ENCODE data around the gene TRPV3.
"Not testable (repeated sequence)": the region's sequence is repeated elsewhere in the genome, so short reads cannot be mapped to it uniquely, and the experiment has no call there.

TRPV3 gene

DNA sequence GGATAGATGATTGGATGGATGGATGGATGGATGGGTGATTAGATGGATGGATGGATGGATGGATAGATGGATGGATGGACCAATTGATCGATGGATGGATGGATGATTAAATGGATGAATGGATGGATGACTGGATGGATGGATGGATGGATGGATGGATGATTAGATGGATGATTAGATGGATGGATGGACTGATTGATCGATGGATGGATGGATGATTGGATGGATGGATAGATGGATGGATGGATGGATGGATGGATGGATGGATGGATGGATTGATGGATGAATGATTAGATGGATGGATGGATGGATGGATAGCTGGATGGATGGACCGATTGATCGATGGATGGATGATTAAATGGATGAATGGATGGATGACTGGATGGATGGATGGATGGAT lies 38.1 kb downstream of the TRPV3 start:
- not testable (repeated sequence) for DNase-seq

DNA sequence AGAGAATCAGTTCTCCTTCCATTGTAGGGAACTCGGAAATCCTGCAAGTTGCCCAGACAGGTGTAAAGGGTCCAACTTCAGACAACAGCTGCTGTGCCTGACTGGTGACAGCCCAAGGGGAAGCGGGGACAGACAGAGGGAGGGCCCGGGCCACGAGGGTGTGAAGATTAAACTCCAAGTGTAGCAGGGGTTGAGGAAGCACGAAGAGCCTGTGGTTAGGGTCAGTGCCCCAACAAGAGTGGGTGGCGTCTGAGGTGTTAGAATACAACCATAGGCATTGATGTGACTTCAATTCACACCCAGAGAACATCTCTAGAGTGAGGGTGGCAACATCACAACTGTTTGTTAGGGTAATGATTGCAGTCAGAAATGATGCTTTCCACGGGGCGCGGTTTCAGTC lies 42.7 kb downstream of the TRPV3 start:
- DNase-seq, result peak in 1 of 2 donors; percentile 22

DNA sequence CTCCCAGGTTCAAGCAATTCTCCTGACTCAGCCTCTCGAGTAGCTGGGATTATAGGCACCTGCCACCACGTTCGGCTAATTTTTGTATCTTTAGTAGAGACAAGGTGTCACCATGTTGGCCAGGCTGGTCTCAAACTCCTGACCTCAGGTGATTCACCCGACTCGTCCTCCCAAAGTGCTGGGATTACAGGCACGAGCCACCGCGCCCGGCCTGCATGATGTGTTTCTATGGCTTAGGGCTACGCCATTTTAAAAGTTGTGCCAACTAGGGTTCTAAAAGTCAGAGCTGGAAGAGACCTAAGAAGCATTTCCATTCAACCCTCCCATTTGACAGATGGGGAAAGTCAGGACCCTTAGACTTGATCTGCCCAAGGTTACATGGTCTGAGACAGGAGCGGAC lies 43.4 kb downstream of the TRPV3 start:
- DNase-seq, result not testable (repeated sequence)

DNA sequence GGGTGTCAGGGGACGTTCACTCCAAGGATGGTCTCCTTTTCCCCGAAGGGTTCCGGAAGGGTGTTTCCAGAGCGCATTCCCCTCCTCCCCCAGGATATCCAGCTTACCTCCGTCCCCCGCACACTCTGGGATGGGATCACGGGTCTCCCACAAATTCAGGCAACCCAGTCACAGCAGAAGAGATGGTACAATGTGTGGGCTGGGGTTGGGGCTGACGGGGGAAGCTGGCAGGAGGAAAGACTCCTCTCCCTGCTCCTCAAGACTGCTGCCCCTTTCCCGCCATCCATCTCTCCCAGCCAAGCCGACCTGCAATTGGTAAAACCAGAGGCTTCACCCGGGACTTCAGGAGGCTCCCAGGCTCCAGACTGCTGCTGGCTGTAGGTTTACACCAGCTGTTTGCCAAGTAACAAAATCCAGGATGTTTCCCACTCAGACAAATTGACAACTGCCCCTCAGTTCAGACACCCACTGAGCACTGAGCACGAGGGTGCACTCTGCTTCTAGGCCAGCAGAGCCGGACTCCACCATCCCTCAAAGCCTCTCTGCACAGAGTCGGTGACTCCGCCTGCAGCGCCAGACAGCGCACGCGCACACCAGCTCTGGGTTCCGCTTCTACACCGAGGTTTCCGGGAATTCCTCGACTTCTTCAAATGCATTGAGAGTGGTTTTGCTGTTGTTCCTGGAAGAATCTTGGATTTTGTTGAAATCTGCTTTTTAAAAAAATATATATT lies 44.1 kb downstream of the TRPV3 start:
- peak in 1 of 2 donors; percentile 7 for DNase-seq

DNA sequence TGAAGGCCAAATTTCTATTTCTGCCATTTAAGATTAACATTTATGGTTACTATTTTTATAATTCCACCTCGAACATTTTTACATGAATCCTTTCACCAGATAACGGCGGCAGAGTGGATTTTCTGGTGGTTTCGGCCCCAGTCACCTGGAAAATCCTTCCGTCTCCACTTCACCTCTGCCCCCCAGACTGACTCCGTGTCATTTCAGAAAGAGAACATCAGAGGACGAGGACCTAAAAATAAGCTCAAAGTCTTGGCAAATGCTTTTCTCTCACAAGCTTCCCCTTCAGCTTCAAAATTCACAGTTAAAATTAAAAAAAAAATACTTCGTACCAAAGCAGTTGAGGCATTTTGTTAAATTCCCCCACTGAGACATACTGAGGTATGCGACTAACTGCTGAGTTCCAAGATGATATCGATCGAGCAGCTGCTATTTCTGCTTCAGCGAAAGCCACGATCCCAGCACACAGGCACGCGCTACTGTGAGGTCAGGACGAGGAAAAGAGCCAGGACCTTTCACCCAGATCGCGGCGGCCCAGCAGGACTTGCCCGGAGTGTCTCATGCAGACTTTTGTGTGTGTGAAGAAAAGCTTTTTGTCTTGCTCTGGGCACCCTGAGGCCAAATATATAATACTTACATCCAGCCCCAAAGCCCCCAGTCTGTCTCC lies 45.0 kb downstream of the TRPV3 start:
- no peak for DNase-seq

DNA sequence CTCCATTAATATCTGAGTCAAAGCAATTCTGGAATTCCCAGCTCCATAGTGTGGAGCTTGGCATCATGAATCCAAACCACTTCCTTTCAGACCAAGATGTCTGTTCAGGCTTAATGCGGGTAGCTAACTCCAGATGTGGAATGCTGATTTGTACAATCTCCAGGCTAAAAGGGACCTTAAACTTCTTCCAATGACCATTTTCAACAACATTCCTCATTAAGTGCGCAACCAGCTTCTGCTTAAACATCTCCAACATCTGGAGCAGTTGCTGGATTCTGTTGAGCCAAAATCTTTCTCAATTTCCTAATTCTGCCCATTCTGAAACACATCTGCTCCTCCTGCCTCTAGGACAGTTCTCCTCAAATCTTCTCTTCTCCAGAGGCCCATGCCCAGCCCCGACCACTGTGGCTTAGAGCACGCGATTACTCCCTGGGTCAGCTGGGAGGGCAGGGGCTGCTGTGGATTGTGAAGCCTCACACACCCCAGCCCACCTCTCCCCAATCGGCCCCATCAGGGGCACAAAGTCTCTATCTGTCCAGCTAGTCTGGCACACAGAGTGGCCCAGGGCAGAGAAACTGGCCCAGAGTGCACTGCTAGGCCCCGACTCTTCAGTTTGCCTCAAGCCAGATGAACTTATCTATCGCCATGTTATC lies 45.6 kb downstream of the TRPV3 start:
- DNase-seq, result no peak

DNA sequence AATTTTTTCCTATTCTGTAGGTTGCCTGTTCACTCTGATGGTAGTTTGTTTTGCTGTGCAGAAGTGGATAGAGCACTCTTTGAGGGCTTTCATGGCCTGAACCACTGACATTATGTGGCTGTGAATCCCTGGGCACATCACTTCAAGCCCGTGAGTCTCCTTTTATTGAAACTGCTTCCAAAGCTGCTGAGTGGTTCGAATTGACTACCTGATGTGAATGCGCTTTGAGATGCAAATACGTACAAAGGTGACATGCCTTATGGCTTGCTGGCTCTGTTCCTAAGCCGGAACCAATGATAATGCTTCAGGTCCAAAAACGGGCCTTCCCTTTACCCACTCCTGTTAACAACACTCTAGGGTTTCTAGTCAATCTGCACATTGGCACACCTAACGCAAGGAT lies 47.5 kb downstream of the TRPV3 start:
- no peak for DNase-seq

DNA sequence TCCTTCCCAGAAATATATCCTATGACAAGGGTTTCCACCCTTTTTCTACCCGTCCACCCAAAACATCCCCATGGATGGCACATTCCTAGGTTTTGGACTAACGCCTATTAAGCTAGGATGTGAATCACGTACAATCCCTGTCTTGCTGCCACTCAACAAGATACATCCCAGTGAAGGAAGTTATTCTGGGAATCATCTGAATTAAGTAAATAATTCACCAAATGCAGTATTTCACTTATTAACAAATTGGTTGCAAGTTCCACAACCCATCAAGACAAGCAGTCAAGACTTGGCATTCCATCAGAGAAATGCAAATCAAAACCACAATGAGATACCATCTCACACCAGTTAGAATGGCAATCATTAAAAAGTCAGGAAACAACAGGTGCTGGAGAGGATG lies 49.7 kb downstream of the TRPV3 start:
- no peak for DNase-seq

DNA sequence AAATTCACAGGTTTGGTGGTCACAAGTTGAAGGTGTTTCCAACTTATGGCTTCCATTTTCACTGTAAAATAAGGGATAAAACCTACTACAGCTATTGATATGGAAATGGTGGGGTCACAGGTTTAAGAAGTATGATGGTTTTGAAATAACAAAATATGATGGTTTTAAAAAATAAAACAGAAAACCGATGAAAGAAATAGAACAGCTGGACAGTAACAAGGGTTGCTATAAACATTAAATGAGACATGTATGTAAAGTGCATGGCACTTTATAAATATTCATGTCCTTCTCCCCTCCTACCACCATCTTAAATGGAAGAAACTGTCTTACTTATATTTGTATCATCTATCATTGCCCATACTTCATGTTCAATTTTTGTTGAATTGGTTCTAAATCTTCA lies 50.5 kb downstream of the TRPV3 start:
- no peak for DNase-seq

DNA sequence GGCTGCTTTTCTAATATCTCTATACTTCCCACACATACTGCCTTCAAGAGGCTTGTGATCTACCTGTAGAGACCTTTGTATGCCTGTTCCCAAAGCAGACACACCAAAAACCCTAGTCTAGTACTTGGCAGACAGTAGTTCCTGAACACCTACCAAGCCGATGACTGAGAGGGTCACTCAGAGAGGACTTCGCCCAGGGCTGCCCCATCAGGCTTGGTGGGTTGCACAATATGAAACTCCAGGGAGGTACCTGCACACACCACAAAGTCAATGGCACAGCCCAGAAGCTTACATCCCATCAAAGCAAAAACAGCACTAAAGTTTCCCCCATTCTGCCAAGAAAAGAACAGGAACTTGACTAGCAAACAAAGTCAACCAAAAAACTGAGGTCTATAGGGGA lies 51.6 kb downstream of the TRPV3 start:
- DNase-seq, result no peak

DNA sequence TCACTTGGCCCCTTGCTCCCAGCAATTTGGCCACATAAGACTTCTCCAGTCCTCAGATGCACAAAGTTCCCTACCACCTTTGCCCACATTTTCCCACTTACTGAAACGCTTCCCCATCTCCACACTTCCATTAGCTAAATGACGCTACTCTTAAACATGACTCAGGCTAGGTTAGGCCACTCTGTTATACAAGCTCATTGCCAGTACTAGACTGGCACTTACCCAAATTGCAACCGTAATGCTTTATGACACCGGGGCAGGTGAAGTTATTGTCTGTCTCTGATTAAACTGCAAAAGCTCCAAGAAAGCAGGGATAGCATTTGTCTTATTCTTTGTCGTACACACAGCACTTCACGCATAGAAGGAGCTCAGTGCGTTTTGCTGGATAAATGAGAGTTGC lies 52.6 kb downstream of the TRPV3 start:
- no peak for DNase-seq

DNA sequence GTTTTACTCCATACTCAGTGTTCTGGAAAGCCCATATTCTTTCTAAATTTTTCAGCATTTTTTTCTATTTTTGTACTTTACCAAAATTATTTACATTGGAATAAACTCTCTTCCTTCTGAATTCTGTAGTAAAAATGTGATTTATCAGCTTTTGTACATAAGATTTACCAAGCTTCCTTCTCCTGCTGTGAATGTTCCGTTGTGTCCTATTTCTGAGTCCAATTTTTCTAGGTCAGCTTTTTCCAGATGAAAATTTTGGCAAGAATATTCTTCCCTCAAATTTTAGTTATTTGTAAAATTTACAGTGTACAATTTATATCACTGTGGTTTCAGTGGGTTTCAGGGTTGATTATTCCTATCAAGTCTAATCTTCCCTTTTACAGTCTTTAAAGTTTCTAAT lies 54.3 kb downstream of the TRPV3 start:
- DNase-seq, result no peak

DNA sequence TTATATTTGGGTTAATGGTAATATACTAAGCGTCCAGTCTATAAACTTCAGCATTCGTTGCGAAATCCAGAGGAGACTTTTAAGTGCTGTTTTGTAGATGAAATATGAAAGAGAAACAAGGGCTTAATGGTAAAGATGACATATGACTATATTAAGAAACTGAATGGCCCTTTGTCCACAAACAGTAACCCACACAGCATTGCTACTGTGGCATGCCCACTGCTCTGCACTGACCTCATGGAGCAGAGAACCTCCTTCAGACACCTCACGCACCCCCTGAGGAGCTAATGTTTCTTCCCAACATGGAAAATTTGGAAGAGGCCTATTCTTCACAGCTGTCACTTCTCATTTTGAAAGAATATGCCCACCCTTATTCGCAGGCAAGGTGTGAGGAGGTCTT lies 55.1 kb downstream of the TRPV3 start:
- DNase-seq, result no peak

DNA sequence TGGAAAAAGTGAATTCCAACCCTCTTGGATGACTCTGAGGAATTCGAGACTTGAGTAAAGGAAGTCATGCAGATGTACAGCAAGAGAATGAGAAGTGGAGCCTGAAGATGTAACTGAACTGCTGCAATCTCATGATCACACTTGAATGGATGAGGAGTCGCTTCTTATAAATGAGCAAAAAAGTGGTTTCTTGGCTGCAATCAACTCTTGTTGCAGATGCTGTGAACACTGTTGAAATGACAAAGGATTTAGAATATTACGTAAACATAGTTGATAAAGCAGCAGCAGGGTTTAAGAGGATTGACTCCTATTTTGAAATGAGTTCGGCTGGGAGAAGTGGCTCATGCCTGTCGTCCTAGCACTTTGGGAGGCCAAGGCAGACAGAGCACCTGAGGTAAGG lies 56.3 kb downstream of the TRPV3 start:
- no peak for DNase-seq

DNA sequence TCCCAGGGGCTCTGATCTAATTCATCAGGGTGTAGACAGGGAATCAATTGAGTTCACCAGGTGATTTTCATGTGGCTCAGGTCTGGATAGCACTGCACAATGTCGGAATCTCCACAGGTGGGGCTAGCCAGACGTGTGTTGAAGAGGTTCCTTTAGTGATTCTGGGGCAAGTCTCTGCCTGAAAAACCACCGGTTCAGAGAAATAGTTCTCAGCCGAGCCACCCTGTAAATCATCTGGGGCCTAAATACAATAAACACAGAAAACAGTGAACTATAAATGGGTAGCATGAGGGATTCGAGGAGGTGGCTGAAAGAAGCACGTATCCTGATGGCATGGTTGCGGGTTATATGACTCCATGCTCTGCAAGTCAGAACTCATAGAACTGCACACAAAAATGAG lies 60.5 kb downstream of the TRPV3 start:
- DNase-seq, result no peak

DNA sequence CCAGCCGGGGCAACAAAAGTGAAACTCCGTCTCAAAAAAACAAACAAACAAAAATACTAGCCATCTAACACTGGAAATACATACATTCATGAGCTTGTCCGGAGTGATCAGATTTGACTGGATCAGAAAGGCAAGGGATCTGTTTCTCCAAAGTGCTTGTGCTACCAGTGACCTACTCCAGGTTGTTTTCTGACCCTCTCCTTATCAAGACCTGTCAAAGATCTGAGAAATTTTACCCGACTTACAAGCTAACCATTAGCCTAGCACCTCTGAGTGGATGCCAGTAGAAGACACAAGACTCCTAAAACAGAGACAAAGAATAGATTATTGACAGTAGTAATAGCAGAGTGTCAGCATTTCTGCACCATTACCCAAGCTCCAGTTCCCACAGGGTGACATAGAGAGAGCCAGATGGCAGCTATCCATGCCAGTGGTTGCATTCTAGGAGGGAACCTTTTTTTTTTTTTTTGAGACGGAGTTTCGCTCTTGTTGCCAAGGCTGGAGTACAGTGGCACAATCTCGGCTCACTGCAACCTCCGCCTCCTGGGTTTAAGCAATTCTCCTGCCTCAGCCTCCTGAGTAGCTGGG lies 72.0 kb downstream of the TRPV3 start:
- no peak for DNase-seq

DNA sequence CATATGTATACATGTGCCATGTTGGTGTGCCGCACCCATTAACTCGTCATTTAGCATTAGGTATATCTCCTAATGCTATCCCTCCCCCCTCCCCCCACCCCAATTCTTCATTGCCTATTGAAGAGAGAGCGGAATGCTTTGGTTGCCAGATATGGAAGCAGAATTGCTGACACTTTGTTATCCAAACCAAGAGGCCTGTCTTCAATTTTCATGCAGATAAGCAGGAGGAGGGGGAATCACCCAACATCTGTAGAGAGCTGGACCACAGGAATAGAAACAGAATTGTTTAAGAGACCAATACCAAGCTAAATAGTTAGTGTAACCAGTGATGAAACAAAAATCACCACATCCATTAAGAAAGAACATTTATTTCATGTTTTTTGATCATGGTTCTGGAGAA lies 74.8 kb downstream of the TRPV3 start:
- no peak for DNase-seq

DNA sequence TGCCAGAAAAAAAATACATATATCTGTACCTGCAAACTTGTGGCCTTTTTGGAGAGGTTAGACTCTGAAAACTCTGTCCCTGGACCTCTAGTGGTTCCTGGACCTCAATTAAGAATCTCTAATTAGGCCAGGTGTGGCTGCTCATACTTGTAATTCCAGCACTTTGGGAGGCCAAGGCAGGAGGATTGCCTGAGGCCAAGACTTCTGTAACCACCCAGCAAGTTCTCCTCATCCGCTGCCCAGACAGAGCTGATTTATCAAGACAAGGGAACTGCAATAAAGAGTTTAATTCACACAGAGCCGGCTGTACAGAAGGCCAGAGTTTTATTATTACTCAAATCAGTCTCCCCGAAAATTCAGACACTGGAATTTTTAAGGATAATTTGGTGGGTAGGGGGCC lies 77.6 kb downstream of the TRPV3 start:
- DNase-seq, result no peak

DNA sequence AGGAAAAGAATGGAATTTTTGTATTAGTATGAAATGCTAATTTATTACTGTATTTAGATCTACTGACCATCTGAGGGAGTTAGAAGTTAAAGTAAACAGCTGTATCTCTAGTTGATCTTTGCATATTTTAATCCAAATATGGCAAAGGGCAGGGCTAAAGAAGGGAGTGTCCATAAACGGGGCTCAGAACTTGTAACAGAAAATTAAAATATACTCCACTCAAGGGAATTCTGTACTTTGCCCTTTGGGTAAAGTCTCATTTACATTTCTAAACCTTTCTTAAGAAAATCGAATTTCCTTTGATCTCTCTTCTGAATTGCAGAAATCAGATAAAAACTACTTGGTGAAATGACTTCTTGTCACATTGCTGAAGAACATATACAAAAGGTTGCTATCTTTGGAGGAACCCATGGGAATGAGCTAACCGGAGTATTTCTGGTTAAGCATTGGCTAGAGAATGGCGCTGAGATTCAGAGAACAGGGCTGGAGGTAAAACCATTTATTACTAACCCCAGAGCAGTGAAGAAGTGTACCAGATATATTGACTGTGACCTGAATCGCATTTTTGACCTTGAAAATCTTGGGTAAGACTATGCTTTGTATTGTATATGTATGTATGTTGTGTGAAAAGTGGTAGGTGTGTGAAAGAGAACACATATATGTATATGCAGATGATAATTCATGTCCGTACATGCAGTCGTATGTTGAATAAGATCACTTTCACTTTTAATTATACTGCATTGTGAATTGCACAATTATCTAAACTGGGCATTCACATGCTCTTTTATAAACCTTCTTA lies 81.6 kb downstream of the TRPV3 start, which contains the start of gene ASPA:
ASPA (plus strand) TSS at position 186 of the 799 bp plus-strand sequence; CDS start at position 349, 163 bp downstream.
- no peak for DNase-seq

DNA sequence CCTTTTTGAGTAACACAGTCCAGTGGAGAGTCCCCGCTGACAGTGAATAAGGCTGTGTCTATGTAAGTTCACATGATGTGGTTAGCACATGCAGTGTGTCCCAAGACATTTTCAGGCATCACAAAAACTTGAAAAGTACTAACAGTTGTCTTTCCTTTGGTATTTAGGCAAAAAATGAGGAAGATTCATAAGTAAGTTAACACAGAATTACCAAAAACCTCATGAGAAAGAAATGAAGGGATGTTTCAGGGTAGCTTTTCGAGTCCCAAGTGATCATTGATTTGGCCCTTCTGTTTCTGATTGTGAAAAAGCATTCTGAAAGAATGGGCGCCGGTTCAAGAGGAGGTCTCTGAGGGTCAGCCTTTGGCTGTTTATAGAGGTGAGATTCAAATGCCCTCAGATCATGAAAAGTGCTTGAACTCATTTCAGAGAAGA lies 82.3 kb downstream of the TRPV3 start:
- no peak for DNase-seq

DNA sequence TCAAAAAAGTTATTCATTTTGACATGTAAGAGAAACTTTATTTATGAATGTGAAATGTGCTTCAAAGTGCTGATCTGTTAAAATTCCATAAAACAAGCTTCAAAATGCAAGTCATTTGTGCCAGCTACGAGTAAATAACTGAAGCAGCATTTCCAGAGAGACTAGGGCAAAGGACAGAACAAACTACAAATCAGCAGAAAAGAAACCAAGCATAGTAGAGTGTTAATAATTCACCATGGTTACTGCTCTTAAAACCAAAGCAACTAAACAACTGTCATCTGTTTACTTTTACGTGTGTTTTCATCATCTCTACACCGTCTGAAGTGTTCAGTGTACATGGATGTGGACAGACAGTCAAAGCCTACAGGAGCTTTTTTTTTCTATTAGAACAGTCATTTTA lies 83.4 kb downstream of the TRPV3 start:
- DNase-seq, result no peak

DNA sequence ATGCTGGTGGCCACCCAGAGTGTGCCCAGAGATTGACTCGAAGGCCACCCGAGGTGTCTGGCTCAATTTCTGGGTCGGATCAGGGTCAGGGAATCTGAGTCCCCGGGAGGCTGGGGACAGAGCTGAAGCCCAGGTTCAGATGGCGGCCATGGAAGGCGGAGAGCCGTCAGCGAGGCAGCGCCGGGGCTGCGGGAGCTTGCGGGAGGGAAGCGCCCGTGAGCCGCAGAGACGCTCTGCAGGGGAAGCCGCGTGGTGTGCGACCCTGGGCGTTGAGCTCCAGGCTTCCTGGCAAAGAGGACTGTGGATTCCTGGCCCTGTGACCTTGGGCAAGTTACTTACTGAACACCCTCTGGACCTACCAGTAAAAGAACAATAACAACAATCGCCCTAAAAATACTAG lies 85.5 kb downstream of the TRPV3 start:
- DNase-seq, result no peak

DNA sequence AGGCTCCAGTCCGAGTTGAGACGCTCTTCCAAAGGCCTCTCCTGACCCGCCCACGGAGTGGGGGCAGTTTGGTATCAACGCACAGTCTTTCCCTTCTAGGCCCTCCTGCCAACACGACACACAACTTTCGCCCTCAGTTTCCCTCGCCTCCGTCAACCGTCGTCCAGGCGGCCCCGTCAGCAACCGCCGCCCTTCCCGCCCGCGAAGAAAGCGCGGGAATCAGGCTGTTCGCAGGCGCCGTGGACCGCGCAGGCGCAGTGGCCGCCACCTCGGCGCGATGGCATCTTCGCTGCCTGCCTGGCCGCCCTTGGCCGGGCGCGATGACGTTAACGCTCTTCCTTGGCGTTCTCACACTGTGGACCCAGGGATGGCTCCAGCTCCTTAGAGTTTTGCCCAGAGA lies 86.0 kb downstream of the TRPV3 start, which contains the start of gene SPATA22:
SPATA22 (minus strand) TSS at position 221 of the 400 bp plus-strand sequence. CDS start 2,494 bp downstream, outside the sequence.
- no peak for DNase-seq
